ENCODE data around the gene OXSM.

The OXSM gene

DNA sequence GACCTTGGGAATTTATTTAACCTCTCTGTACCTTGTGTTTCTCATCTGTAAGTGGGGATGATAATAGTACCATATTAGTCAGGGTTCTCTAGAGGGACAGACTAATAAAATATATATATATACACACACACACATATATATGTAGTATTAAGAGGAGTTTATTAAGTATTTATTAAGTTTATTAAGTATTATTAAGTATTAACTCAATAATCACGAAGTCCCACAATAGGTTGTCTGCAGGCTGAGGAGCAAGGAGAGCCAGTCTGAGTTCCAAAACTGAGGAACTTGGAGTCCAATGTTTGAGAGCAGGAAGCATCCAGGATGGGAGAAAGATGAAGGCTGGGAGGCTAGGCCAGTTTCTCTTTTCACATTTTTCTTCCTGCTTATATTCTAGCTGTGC is 14.8 kb downstream of the OXSM start:
- DNase-seq = no peak

DNA sequence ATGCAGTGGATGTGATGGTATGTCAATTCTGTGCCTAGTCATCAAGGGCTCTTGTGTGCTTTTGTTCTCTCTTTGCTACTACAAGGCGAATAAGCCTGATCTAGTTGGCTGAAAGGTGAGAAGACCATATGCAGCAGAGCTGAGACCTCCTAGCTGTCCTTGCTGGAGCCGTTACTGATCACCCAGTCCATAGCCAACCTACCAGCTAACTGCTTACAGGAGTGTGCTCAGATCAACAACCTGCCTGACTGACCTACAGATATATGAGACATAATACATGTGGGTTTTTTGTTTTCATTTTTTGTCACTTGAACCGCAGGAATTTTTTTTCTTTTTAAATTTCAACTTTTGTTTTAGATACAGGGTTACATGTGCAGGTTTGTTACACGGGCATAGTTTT is 22.8 kb downstream of the OXSM start:
- no peak for DNase-seq

DNA sequence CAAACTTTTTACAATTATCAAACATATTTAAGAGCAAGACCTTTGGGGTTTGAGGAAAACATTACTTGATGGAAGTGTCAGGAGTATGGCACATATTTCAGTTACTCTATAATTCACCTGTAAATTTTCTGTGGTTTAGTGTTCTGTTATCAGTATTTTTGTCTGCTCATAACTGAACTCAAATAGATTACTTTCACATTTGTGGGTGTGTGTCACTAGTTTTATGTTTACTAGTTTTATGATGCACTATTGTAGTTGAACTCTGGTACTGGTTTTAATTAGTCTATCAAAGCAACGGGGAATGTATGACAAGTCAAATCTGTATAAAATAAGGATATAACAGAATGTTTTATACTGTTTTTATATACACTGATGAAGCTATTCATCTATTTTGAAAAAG is 27.2 kb downstream of the OXSM start:
- no peak for DNase-seq

DNA sequence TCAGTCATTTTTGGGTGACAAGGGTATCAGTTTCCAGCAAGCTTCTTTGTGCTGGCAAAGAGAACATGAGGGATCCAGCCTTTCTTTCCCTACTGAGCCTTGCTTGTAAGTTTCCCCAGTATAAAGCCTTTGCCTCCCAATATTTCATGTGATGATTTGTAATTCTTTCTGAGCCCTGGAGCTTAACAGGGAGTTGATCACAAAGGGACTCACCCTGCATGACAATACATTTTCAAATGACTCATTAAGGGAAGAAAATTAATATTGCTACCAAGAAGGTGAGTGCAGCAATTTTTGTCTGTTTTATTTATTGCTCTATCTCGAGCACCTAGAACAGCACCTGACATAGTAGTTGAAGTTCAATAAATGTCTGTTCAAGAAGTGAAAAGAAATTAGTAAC is 27.7 kb downstream of the OXSM start:
- no peak for DNase-seq

DNA sequence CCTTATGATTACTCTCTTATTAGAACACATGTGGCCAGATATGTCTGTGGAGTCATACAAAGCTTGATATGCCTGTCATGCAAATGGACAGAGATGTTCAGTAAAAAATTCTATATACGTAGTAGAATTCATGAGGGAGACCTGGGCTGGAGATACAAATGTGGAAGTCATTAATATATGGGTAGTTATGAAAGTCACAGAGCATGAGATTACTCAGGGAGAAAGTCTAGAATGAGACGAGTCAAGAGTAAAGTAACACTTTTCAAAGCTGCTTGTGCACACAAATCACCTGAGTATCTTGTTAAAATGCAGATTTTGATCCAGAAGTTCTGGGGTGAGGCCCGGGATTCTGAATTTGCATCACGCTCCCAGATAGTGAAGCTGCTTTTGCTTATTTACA is 28.4 kb downstream of the OXSM start:
- DNase-seq = no peak

DNA sequence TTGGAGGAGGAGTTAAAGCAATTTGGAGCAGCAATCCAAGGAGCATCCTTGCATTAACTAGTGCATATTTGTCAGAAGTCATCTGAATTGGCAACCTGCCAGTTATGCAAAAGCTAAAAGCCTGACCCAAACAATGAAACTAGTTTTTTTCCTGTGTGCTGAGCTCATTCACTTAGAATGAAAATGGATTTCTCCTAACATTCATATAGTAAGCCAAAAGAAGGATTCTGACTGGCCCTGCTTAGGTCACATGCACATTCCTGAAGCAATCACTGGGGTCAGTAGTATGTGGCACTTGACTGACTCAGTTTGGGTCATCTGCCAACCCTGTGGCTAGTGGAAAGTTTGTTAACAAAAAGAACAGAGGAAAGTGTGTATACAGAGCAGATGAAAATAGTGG is 30.5 kb downstream of the OXSM start:
- DNase-seq = no peak

DNA sequence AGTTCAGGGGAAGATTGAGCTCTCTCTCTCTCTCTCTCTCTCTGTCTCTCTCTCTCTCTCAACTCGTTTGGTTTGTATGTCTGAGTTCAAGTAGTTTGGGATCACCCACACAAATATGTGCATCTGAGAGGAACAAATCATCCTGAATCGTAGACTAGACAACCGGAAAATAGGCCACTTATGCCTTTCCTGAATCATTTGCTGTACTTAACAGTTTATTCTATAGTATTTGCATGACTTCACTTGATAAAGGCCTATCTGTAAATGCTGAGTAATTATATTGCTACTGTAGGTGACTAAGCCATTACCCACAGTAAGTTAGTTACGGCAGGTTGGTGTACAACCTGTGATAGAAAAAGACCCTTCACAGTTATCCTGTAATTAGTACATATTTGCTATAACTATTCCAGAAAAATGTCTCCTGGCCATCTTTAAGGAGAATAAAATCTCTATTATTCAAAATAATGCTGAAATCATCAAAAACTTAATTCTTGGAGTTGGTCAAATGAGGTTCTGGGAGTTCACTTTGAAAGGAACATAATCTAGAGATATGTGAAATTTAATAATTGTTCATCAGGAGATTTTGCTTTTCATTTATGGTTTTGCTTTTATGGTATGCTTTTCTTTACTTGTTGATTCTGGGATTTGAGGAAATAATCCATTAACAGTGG is 31.1 kb downstream of the OXSM start:
- no peak for DNase-seq

DNA sequence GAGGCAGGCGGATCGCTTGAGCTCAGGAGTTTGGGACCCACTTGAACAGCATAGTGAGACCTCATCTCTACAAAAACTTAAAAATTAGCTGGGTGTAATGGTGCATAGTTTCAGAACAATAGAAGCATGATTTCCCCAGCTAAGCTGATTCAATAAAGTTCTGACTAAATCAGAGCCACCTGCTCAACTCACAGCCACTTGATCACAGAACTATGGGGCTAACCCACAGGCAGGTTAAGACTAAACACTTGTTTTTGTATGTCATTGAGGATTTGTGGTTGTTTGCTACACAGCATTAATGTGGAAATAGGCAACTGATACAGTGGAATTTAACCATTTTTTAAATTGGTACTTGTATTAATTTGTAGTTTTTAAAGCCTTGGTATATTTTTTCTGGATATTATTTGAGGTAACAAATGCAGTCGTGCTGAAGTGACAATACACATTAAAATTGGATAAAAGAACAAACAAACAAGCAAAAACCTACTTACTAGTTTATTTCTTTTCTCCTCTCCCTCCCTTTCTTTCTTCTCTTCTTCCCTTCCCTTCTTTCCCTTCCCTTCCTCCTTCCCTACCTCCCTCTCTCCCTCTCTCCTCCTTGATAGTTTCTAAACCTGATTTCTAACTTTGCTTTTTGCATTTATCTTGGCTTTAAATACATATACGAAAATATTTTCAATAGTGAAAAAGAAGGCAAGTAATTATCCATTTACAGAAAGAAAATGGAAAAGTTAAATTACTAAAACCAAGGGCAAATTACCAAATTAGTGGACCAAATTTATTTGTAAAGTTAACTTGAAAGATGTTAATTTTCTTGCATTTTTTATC is 32.1 kb downstream of the OXSM start:
- no peak for DNase-seq

DNA sequence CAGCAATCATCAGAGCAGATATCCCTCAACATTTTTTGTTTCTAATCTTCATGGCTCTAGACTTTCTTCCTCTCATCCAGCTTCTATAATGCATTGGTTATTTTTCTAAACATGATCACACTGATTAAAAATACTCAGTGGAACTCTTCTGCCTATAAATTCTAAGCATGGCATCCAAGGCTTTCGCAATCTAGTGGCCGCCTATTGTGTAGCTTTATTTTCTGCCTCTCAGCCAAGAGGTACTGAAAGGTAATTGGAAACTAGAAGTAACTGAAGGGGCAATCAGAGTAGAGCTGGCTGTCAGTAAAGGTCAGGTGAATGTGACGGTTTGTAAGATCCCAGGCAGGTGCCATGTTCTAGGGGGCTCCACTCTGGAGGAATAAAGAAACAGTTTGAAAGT is 33.4 kb downstream of the OXSM start:
- DNase-seq = no peak

DNA sequence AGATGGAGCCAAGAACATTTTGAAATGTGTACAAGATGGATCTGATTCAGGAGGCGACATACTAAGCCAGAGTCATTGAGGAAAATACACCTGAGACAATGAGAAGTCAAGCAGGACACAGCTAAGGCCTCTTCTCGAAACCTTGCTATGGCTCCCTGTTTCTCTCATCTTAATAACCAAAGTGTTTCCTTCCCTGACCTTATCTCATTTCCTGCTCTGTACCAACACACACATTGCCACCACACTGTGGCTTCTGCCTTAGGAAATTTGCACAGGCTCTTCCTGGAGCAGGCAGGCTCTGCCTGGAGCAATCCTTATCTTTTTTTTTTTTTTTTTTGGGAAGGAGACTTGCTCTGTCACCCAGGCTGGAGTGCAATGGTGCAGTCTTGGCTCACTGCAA is 36.6 kb downstream of the OXSM start:
- DNase-seq = no peak

DNA sequence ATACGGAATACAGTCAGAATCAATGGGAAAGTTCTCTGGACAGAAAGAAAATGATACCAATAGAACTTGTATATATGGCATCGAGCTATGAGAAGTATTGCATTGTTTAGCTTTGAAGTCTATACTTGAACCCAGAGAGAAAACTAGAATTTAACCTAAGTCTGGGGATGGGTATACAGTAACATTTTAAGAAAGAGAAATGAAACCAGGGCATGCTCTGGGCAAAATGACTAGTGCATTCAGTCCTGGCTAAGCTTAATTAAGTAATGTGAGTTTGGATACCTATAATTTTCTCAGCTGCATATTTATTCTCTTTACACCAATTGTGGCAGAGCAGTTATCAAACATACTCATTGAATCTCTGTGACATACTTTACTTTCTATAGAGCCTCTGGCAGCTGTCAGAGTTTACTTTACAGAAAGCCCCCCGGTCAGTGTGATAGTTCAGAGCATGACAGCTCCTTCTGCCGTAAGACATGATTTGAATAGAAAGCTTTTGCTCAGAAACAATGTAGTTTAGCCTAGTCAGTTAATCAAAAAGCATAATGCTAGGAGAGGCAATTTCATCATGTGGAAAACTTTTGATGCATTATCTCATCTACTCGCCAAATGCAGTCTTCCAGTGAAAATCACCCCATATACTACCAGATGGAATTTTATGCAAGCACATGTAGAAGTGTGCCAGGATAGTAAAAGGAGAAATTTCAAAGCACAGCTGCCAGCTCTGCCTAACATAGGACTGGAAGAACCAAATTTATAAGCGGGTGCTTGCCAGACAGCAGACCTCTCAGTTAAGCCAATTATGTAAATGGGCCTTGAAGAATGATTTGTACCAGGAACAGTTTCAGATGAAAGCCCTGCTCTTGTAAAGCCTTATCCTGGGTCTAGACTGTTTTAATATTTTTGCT is 40.7 kb downstream of the OXSM start:
- no peak for DNase-seq

DNA sequence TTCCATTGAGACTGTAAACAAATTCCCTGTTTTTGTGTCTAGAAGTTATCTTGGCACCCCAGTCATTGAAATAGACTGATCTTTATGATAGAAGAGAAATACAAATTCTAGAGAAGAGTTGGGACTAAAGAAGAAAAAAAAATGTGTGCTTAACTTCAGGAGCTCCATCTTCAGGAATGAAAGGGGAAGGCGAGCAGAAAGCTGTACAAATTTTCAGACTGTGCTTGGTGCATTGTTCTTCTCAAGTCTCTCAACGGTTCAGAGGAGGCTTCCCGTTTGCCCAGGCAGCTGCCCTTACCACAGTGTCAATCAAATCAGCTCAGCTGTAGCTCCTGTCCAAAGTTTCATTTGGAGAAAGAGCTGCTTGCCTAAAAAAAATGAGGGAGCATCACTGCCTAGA is 41.7 kb downstream of the OXSM start:
- no peak for DNase-seq

DNA sequence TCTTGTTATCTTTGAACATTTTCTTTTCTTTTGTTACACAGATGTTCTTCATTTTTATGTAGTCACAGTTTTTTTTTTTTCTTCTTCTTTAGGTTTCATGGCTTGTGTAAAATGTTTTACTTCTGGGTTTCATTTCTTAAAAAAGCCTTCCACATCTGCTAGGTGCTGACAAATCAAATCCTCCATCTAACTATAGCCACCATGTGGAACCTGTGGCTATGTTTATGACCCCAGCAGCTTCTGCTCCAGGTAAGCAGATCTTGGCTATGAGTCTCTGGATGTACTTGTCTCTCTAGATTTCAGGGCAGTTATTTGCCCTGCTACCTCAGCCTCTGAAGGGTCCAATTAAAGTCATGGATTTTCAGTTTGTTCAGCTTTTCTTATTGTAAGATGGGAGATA is 44.5 kb downstream of the OXSM start:
- no peak for DNase-seq

DNA sequence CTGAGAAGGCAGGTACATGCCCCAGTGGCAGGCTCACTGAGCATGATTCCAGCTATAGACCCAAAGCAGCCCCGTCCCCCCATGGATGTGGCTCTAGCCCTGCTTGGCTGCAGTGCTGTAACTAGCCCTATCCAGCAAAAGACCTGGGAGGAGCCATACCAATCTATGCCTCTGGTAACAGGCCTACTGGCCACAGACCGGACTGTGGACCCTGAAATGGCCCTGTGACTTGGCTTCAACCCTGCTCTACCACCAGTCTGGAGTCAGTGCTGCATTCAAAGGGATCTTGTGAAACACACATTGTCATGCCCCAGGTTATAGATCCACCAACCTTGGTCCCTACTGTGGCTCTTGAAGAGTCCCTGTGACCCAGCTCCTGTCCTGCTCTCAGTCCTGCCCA is 46.7 kb downstream of the OXSM start:
- no peak for DNase-seq

DNA sequence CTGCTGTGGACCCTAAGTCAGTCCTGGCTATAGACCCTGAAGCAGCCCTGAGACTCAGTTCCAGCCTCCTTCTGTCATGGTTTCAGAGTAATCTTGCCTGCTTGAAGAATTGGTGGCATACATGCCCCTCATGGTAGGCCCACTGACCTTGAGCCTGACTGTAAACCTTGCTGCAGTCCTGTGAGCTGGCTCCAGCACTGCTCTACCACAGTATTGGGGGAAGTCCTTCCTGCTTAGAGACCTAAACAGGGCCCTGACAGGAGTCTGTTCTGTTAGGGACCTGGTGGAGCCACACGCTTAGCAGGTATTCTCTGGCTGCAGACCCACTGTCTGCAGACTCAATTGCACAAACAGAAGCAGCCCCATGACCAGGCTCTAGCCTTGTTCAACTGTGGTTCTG is 47.1 kb downstream of the OXSM start:
- DNase-seq = no peak

DNA sequence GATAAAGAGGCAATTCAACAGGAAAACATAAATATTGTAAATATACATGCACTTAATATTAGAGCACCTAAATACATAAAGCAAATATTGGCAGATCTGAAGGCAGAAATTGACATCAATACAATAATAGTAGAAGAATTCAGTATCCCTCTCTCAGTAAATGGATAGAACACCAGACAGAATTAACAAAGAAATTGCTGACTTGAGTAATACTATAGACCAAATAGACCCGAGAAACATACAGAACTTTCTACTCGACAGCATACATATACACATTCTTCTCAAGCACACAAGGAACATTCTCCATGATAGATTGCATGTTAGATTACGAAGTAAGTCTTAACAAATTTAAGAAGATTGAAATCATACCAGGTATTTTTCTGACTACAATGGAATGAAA is 50.2 kb downstream of the OXSM start:
- DNase-seq = no peak

DNA sequence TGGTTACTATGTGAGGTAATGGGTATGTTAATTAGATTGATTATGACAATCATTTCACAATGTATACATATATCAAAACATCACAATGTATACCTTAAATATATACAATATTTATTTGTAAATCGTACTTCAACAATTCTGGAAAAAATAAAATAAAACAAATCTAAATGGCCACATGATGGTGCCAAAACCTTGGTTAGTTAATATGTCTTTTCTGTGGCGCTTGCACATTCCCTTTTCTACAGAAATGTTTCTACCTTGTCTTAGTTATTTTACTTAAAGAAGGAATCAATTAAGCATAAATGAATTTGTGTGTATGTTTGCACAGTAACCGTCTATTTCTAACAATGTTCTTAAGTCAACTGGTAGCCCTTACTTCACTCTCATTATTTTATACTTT is 53.4 kb downstream of the OXSM start:
- no peak for DNase-seq
